K562 (cell line): Measurements from ENCODE around the gene C1orf105. TPM values are rescaled to one million over a fixed set of nuclear protein-coding genes. Genes with fewer than 3 reads are reported as not detected.

Source experiments
- AFF1 ChIP-seq, 2 experiments: fragments of 450-650 bp; IDR thresholded peaks; 2 replicates each; pipeline ENCODE4 v1.6.1; 2018; ENCODE audit warnings: mild to moderate bottlenecking in 2 of 2, low read depth in 1 of 2; ENCODE audit not compliant: partially characterized antibody in 2 of 2
- ARID3B ChIP-seq: fragments of 250-450 bp; sonication (Bioruptor Pico); IDR thresholded peaks from 2 replicates; pipeline ENCODE4 v1.4.0; 2020; ENCODE audit warnings: borderline replicate concordance
- BCLAF1 ChIP-seq, 2 experiments: fragments of 450-650 bp in 1 of 2; IDR thresholded peaks; 2 replicates each; pipeline ENCODE4 v1.6.1; 2011 to 2017; ENCODE audit warnings: low read depth in 2 of 2, antibody characterized with exemption in 1 of 2, borderline replicate concordance in 1 of 2, low read length in 1 of 2, mild to moderate bottlenecking in 1 of 2, mixed read lengths in 1 of 2; ENCODE audit not compliant: control insufficient read depth in 1 of 2
- CBX2 ChIP-seq: fragments of 200-600 bp; sonication (generic); IDR thresholded peaks from one replicate; pipeline ENCODE4 v1.6.1; 2012; ENCODE audit warnings: mild to moderate bottlenecking, low read length, inconsistent platforms; ENCODE audit not compliant: insufficient read depth, poor library complexity, severe bottlenecking
- FOXM1 ChIP-seq, 2 experiments: fragments of 450-650 bp in 1 of 2; sonication (generic) in 1 of 2; formaldehyde crosslinking in 1 of 2; IDR thresholded peaks; 2 replicates each; pipeline versions ENCODE4 v1.6.1 to v1.9.0; 2017 to 2022; ENCODE audit warnings: low read depth in 2 of 2, mild to moderate bottlenecking in 2 of 2, missing genetic modification reagents in 1 of 2, moderate library complexity in 1 of 2
- KDM2B ChIP-seq: fragments of 250-450 bp; sonication (Bioruptor Pico); IDR thresholded peaks from 2 replicates; pipeline ENCODE4 v1.8.0; 2021; ENCODE audit warnings: mild to moderate bottlenecking, moderate library complexity
- SLC30A9 ChIP-seq: fragments of 250-450 bp; sonication (Bioruptor Pico); IDR thresholded peaks from 2 replicates; pipeline ENCODE4 v1.8.0; 2022; ENCODE audit warnings: mild to moderate bottlenecking, moderate library complexity
- SRSF1 ChIP-seq: fragments of 200-400 bp; formaldehyde crosslinking; IDR thresholded peaks from 2 replicates; pipeline ENCODE4 v1.6.1; 2017; ENCODE audit warnings: mild to moderate bottlenecking, low read depth, low read length, moderate library complexity
- ZBTB43 ChIP-seq: sonication (generic); formaldehyde crosslinking; IDR thresholded peaks from 2 replicates; pipeline ENCODE4 v1.8.0; 2023; ENCODE audit warnings: mild to moderate bottlenecking, missing genetic modification reagents
- ZNF445 ChIP-seq: fragments of 250-450 bp; sonication (Bioruptor Pico); IDR thresholded peaks from 2 replicates; pipeline ENCODE4 v1.4.0; 2020; ENCODE audit warnings: low read depth, mild to moderate bottlenecking, moderate library complexity
- ZNF655 ChIP-seq: fragments of 250-450 bp; sonication (Bioruptor Pico); IDR thresholded peaks from 2 replicates; pipeline ENCODE4 v1.5.0; 2021
- ZZZ3 ChIP-seq: fragments of 450-650 bp; IDR thresholded peaks from 2 replicates; pipeline ENCODE4 v1.6.1; 2016; ENCODE audit warnings: antibody characterized with exemption, mild to moderate bottlenecking, moderate library complexity
- polyA plus RNA-seq, 8 experiments: library from polyadenylated mRNA; depleted of rRNA in 4 of 8; stranded (reverse) in 5 of 8; unstranded in 3 of 8; fragments of >200 nt; fragmentation: Nextera tagmentation in 2 of 8; fragmentation: Illumina TruSeq in 1 of 8; extraction: Ambion mirVana in 2 of 8; extraction: Trizol in 1 of 8; gene quantifications; 2 replicates each; pipeline versions ENCODE4 v1.2.1 to v1.2.3, GENCODE V29; 2011 to 2014; ENCODE audit warnings: inconsistent platforms in 1 of 8, missing spikeins in 1 of 8
- total RNA-seq, 7 experiments: library from RNA; depleted of rRNA in 6 of 7; stranded (reverse); fragments of >200 nt in 6 of 7; fragmentation: Illumina TruSeq in 2 of 7; extraction: Trizol in 2 of 7; gene quantifications; 2 replicates each; pipeline versions ENCODE4 v1.2.1 to v1.2.3, GENCODE V29; 2011 to 2021; ENCODE audit warnings: low replicate concordance in 1 of 7

The C1orf105 gene
- total and polyA plus RNA-seq, 9 of the 15 experiments (the other 6 are each of a cell fraction or from before 2014, with no cell fraction given) = 0.08 TPM; not detected in 8

- TF ChIP-seq AFF1 (IDR thresholded peaks at IDR 0.05; ENCODE audit: low read depth in 1 of 2, partially characterized antibody in 2 of 2) = no peak
- no peak for TF ChIP-seq ZBTB43
- no peak for TF ChIP-seq ZZZ3
- no peak for TF ChIP-seq ARID3B (CRISPR knock-in tag)
- TF ChIP-seq FOXM1 (IDR thresholded peaks at IDR 0.05; ENCODE audit: low read depth) = peak; percentile 60; the same call in 1 of the 2 replicates
- no peak for TF ChIP-seq FOXM1 (CRISPR knock-in tag; IDR thresholded peaks at IDR 0.05; ENCODE audit: low read depth)
- no peak for TF ChIP-seq BCLAF1 (IDR thresholded peaks at IDR 0.05; ENCODE audit: borderline replicate concordance in 1 of 2, control insufficient read depth in 1 of 2, low read depth in 2 of 2, low read length in 1 of 2)
- no peak for TF ChIP-seq SRSF1
- TF ChIP-seq CBX2 = no peak
- no peak for TF ChIP-seq SLC30A9 (CRISPR knock-in tag)
- TF ChIP-seq KDM2B (CRISPR knock-in tag) = no peak
- no peak for TF ChIP-seq ZNF655 (CRISPR knock-in tag)
- TF ChIP-seq ZNF445 (CRISPR knock-in tag) = peak; percentile 83
Observed at GRCh38 chr1:172456344-172456769, 35.9 kb downstream of the C1orf105 start (continued).
